ENCODE results near the gene NTM.
A peak's percentile ranks its signal among the peaks of the same experiment; 100 is the strongest.

Gene NTM

GRCh38 chr11:131854391-131854790, 484.0 kb downstream of the NTM start:
- H2AFZ ChIP-seq, result no peak overlapping the region
- H3K27ac ChIP-seq, result no peak overlapping the region
- TF ChIP-seq CTCF (IDR thresholded peaks at IDR 0.05), result no peak
- H3K27me3 ChIP-seq (ENCODE audit: control insufficient read depth, insufficient read depth, low read length), result no peaks in the 10 kb centered on the region
- no peak overlapping the region for H3K4me2 ChIP-seq (ENCODE audit: low read length)
- H3K4me3 ChIP-seq (ENCODE audit: low read depth, low read length), result no peak overlapping the region
- no peak overlapping the region for H3K9ac ChIP-seq
- peaks cover 23% of the 10 kb centered on the region for H3K4me1 ChIP-seq
- H3K36me3 ChIP-seq (ENCODE audit: control insufficient read depth, insufficient read depth, low read length), result no peaks in the 10 kb centered on the region
- H3K79me2 ChIP-seq, result no peaks in the 10 kb centered on the region
- H3K9me3 ChIP-seq (ENCODE audit: control insufficient read depth, low read length), result no peaks in the 10 kb centered on the region

GRCh38 chr11:131855320-131855719, 484.9 kb downstream of the NTM start:
- Histone ChIP-seq H3K4me2 (ENCODE audit: low read length) (no peak overlapping the region), H2AFZ (peak overlapping the region; percentile 33), H3K9ac (no peak overlapping the region), H3K27me3 (ENCODE audit: control insufficient read depth, insufficient read depth, low read length) (no peaks in the 10 kb centered on the region), H3K4me1 (peaks cover 20% of the 10 kb centered on the region), H3K4me3 (ENCODE audit: low read depth, low read length) (no peak overlapping the region), H3K36me3 (ENCODE audit: control insufficient read depth, insufficient read depth, low read length) (no peaks in the 10 kb centered on the region), H3K9me3 (ENCODE audit: control insufficient read depth, low read length) (no peaks in the 10 kb centered on the region), H3K79me2 (no peaks in the 10 kb centered on the region), H3K27ac (no peak overlapping the region)
- no peak for TF ChIP-seq CTCF (IDR thresholded peaks at IDR 0.05)

- H3K9ac ChIP-seq, result no peak overlapping the region
- H3K36me3 ChIP-seq (ENCODE audit: control insufficient read depth, insufficient read depth, low read length), result no peaks in the 10 kb centered on the region
- H3K4me1 ChIP-seq, result peaks cover 14% of the 10 kb centered on the region
- TF ChIP-seq CTCF (IDR thresholded peaks at IDR 0.05), result no peak
- H3K27me3 ChIP-seq (ENCODE audit: control insufficient read depth, insufficient read depth, low read length), result no peaks in the 10 kb centered on the region
- no peak overlapping the region for H3K4me3 ChIP-seq (ENCODE audit: low read depth, low read length)
- H3K27ac ChIP-seq, result no peak overlapping the region
- no peak overlapping the region for H2AFZ ChIP-seq
- H3K4me2 ChIP-seq (ENCODE audit: low read length), result no peak overlapping the region
- H3K79me2 ChIP-seq, result no peaks in the 10 kb centered on the region
- H3K9me3 ChIP-seq (ENCODE audit: control insufficient read depth, low read length), result no peaks in the 10 kb centered on the region
Observed at GRCh38 chr11:131857246-131857645, 486.8 kb downstream of the NTM start.

GRCh38 chr11:131858505-131858904, 488.1 kb downstream of the NTM start:
- TF ChIP-seq CTCF (IDR thresholded peaks at IDR 0.05), result no peak
- H3K4me2 ChIP-seq (ENCODE audit: low read length), result no peak overlapping the region
- H3K4me1 ChIP-seq, result peaks cover 14% of the 10 kb centered on the region
- H3K4me3 ChIP-seq (ENCODE audit: low read depth, low read length), result no peak overlapping the region
- no peak overlapping the region for H2AFZ ChIP-seq
- no peaks in the 10 kb centered on the region for H3K27me3 ChIP-seq (ENCODE audit: control insufficient read depth, insufficient read depth, low read length)
- H3K9ac ChIP-seq, result no peak overlapping the region
- H3K79me2 ChIP-seq, result no peaks in the 10 kb centered on the region
- no peaks in the 10 kb centered on the region for H3K36me3 ChIP-seq (ENCODE audit: control insufficient read depth, insufficient read depth, low read length)
- no peaks in the 10 kb centered on the region for H3K9me3 ChIP-seq (ENCODE audit: control insufficient read depth, low read length)
- no peak overlapping the region for H3K27ac ChIP-seq

GRCh38 chr11:131859538-131860210, 489.3 kb downstream of the NTM start:
- no peak overlapping the region for H3K4me2 ChIP-seq (ENCODE audit: low read length)
- peaks cover 22% of the 10 kb centered on the region for H3K4me1 ChIP-seq
- no peaks in the 10 kb centered on the region for H3K36me3 ChIP-seq (ENCODE audit: control insufficient read depth, insufficient read depth, low read length)
- TF ChIP-seq CTCF (IDR thresholded peaks at IDR 0.05), result no peak
- no peaks in the 10 kb centered on the region for H3K27me3 ChIP-seq (ENCODE audit: control insufficient read depth, insufficient read depth, low read length)
- no peak overlapping the region for H3K4me3 ChIP-seq (ENCODE audit: low read depth, low read length)
- no peaks in the 10 kb centered on the region for H3K79me2 ChIP-seq
- no peaks in the 10 kb centered on the region for H3K9me3 ChIP-seq (ENCODE audit: control insufficient read depth, low read length)
- no peak overlapping the region for H2AFZ ChIP-seq
- no peak overlapping the region for H3K9ac ChIP-seq
- H3K27ac ChIP-seq, result no peak overlapping the region

Measured in parathyroid adenoma (tissue), 2 donors.